GM12873 (cell line): ENCODE data around the gene SLC6A17.

Experiments
- CTCF ChIP-seq: IDR thresholded peaks from 2 replicates; pipeline ENCODE4 v1.5.1; 2012; ENCODE audit warnings: low read depth, mild to moderate bottlenecking, moderate library complexity, low read length, control low read depth; ENCODE audit not compliant: insufficient read depth; ENCODE audit errors: missing control alignments

The SLC6A17 gene

GRCh38 chr1:110187139-110187890 is 37.0 kb downstream of the SLC6A17 start:
- no peak for TF ChIP-seq CTCF

- TF ChIP-seq CTCF = no peak
Measured at GRCh38 chr1:110188035-110188618, 37.8 kb downstream of the SLC6A17 start.

GRCh38 chr1:110189181-110189580 is 38.9 kb downstream of the SLC6A17 start:
- no peak for TF ChIP-seq CTCF

DNA sequence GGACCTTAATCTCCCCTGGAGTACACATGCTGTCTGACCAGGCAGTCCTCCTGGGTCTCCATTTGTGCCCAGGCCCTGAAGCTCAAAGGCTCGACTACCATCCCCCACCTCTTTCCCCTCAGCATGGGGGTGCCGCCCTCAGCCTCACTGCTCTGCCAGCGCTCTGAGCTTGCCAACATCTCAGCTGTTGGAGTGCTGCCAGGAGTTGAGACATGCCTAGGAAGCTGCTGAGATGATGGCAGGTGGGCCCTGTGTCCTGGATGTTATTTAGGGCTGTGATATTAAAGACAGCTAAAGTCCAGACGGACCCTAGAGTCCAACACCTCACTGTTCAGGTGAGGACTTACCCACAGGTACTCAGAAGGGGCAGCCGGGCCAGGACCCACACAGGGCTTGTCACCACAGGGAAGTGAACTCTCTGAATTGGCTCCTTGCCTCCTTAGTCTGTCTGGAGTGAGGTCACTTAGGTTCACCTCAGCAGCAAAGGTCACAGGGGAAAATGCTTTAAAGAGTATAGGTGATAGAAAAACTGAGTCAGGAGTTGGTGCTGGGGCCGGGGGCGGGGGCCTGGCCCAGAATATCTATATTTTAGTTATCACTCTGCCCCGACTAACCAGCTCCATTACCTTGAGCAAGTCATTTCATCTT is 40.1 kb downstream of the SLC6A17 start:
- no peak for TF ChIP-seq CTCF

DNA sequence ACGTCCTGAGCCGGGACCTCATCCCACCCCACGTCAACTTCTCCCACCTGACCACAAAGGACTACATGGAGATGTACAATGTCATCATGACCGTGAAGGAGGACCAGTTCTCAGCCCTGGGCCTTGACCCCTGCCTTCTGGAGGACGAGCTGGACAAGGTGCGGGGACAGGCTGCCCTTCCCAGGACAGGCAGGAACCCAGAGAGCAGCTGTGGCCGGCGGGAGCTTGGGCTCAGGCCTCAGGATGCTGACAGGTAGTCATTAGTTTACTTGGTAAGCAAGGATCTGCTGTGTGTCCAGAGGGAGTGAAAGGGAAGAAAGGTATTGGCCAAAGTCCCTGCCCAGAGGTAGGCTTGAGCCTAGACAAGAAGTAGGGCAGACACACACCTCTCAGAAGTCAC is 42.2 kb downstream of the SLC6A17 start:
- TF ChIP-seq CTCF = no peak

DNA sequence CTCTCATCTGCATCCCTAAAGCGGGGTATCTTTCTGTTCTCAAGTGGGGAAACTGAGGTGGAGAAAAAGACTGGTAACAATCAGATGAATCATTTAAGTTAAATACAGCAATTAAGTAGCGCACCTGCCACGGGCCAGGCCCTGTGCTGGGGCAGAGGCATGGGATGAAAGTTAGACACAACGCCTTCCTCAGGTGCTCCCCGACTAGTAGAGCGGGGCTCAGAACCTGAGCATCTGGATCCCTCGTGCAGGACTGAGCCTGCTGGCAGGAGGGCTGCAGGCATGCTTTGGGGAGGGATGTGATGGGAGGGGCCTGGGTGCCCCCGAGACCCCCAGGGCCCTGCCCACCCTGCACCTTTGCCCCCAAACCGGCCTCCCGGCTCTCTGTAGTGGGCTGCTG is 44.9 kb downstream of the SLC6A17 start:
- TF ChIP-seq CTCF = no peak
